Type B pancreatic cell (in vitro differentiated cells): ENCODE results near the gene EID2B. TPM values are rescaled to one million over a fixed set of nuclear protein-coding genes. Genes with fewer than 3 reads are reported as not detected.

Experiments
- DNase-seq: peaks from one replicate; pipeline ENCODE4 v3.0.0; 2021; ENCODE audit warnings: mixed read lengths; ENCODE audit not compliant: unreplicated experiment; ENCODE audit errors: extremely low spot score
- H3K27ac Mint-ChIP-seq: 2 replicates; pipeline ENCODE4 v1.8.0; 2021; ENCODE audit warnings: mild to moderate bottlenecking, mixed read lengths
- H3K27me3 Mint-ChIP-seq: 2 replicates; pipeline ENCODE4 v1.8.0; 2021; ENCODE audit warnings: mixed read lengths
- H3K36me3 Mint-ChIP-seq: 2 replicates; pipeline ENCODE4 v1.8.0; 2021; ENCODE audit warnings: mixed read lengths
- H3K4me1 Mint-ChIP-seq: one replicate; pipeline ENCODE4 v1.8.0; 2021; ENCODE audit warnings: mixed read lengths; ENCODE audit not compliant: unreplicated experiment
- H3K4me3 Mint-ChIP-seq: 2 replicates; pipeline ENCODE4 v1.8.0; 2021; ENCODE audit warnings: mild to moderate bottlenecking, mixed read lengths
- H3K9me3 Mint-ChIP-seq: 2 replicates; pipeline ENCODE4 v1.8.0; 2021; ENCODE audit warnings: mixed read lengths
- CTCF ChIP-seq: fragments of 200-600 bp; sonication (generic); conservative IDR thresholded peaks from 2 replicates; pipeline ENCODE4 v1.5.0; 2021; ENCODE audit warnings: antibody characterized with exemption, mild to moderate bottlenecking
- total RNA-seq: library from RNA; stranded (reverse); gene quantifications from 2 replicates; pipeline ENCODE4 v1.2.1, GENCODE V29; 2021; ENCODE audit warnings: low replicate concordance

The EID2B gene
- total RNA-seq, 1 donor from 2014 or later: 4.8 TPM

GRCh38 chr19:39542206-39542605 is 9.6 kb upstream of the EID2B start:
- no peaks in the 10 kb centered on the region for H3K36me3 Mint-ChIP-seq
- TF ChIP-seq CTCF: no peak
- no peak overlapping the region for H3K4me3 Mint-ChIP-seq
- no peak for DNase-seq
- no peak overlapping the region for H3K27ac Mint-ChIP-seq
- peaks cover 27% of the 10 kb centered on the region for H3K4me1 Mint-ChIP-seq
- no peaks in the 10 kb centered on the region for H3K9me3 Mint-ChIP-seq
- peaks cover 17% of the 10 kb centered on the region for H3K27me3 Mint-ChIP-seq

GRCh38 chr19:39540333-39540673 is 7.7 kb upstream of the EID2B start:
- Mint-ChIP-seq H3K9me3 (no peaks in the 10 kb centered on the region), H3K36me3 (no peaks in the 10 kb centered on the region), H3K27me3 (peaks cover 6% of the 10 kb centered on the region), H3K4me3 (peak overlapping the region; percentile 98), H3K4me1 (peaks cover 32% of the 10 kb centered on the region), H3K27ac (peak overlapping the region; percentile 94)
- DNase-seq: no peak
- TF ChIP-seq CTCF: peak; percentile 13

- Mint-ChIP-seq H3K4me3 (peak within 1 kb of the TSS; percentile 98), H3K4me1 (peaks cover 32% of the 10 kb centered on the region), H3K36me3 (no peaks in the 10 kb centered on the region)
These were observed 7.1 kb upstream of the EID2B start, which contains the start of gene EID2 for GRCh38 chr19:39539518-39540332. EID2 (minus strand) TSS chr19:39540161; CDS start chr19:39540079, 82 bp downstream.

GRCh38 chr19:39539165-39539517 is 6.5 kb upstream of the EID2B start:
- TF ChIP-seq CTCF: no peak
- peaks cover 32% of the 10 kb centered on the region for H3K4me1 Mint-ChIP-seq
- peak overlapping the region; percentile 91 for H3K4me3 Mint-ChIP-seq
- peaks cover 6% of the 10 kb centered on the region for H3K27me3 Mint-ChIP-seq
- H3K36me3 Mint-ChIP-seq: no peaks in the 10 kb centered on the region
- no peaks in the 10 kb centered on the region for H3K9me3 Mint-ChIP-seq
- H3K27ac Mint-ChIP-seq: peak overlapping the region; percentile 92
- no peak for DNase-seq

More at GRCh38 chr19:39539518-39540332, 7.1 kb upstream of the EID2B start, which contains the start of gene EID2:
- no peaks in the 10 kb centered on the region for H3K9me3 Mint-ChIP-seq
- peak; percentile 96 for DNase-seq
- peaks cover 6% of the 10 kb centered on the region for H3K27me3 Mint-ChIP-seq
- peak; percentile 84 for TF ChIP-seq CTCF
- H3K27ac Mint-ChIP-seq: peak within 1 kb of the TSS; percentile 94

- Mint-ChIP-seq H3K36me3 (no peaks in the 10 kb centered on the region), H3K4me3 (no peak overlapping the region), H3K4me1 (peaks cover 14% of the 10 kb centered on the region), H3K9me3 (no peaks in the 10 kb centered on the region), H3K27me3 (no peaks in the 10 kb centered on the region), H3K27ac (no peak overlapping the region)
- DNase-seq: no peak
- no peak for TF ChIP-seq CTCF
These were observed 1.1 kb upstream of the EID2B start for GRCh38 chr19:39533791-39534190.
